GM18951 (cell line): ENCODE results near the gene TBC1D9.
A peak's percentile ranks its signal among the peaks of the same experiment; 100 is the strongest.
"Not testable (repeated sequence)": the region's sequence is repeated elsewhere in the genome, so short reads cannot be mapped to it uniquely, and the experiment has no call there.

Experiments used
- POLR2A ChIP-seq: IDR thresholded peaks from 4 replicates; pipeline ENCODE4 v1.6.1; 2011; ENCODE audit warnings: mild to moderate bottlenecking; ENCODE audit not compliant: insufficient read length, insufficient read depth; ENCODE audit errors: extremely low read depth
- in situ Hi-C: fragments of 300-500 bp; cut with MboI; formaldehyde crosslinking; loops from one replicate; pipeline ENCODE4 v1.12.0; 2022; ENCODE audit warnings: low sequenced_read_pairs, mixed read lengths, inconsistent platforms; ENCODE audit not compliant: unreplicated experiment

Gene TBC1D9

DNA sequence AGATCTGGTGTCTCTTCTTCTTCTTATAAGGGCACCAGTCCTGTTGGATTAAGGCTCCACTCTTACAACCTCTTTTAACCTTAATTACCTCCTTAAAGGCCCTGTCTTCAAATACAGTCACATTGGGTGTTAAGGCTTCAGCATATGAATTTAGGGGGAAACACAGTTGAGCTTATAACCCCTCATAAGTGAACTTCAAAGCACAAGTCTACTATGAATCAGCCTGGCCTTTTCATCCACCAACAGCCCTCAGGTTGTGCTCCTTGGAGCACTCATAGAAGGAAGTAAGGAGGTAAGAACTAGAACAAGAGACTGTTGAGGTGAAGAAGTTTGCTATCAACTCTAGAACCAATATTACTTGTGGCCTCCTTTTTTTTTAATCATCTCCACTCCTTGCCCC lies 18.8 kb upstream of the TBC1D9 start:
- in situ Hi-C loops, result no loop called here

GRCh38 chr4:140774510-140774909 lies 18.3 kb upstream of the TBC1D9 start:
- in situ Hi-C loops, result no loop called here

More for the DNA sequence above, 18.8 kb upstream of the TBC1D9 start:
- TF ChIP-seq POLR2A, result no peak

DNA sequence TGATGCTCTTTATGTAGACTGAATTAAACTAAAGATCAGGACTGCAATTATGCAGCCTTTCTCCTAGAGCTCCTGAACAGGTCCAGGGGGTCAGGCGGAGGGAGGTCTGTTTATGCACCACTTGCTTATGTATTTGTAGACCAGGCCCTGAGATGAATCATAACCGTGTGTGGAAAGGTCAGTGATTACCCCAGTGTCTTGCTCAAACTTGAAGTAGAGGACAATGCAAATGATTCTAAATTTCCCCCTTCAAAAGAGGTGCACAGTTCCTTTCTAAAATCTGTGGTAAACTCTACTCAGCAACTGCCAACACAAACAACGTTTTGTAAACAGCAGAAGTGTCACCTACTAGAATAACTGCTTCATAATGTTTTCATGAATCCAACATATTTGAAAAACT lies 13.0 kb upstream of the TBC1D9 start:
- in situ Hi-C loops, result no loop called here
- TF ChIP-seq POLR2A, result no peak

More at GRCh38 chr4:140774510-140774909, 18.3 kb upstream of the TBC1D9 start:
- TF ChIP-seq POLR2A, result no peak

GRCh38 chr4:140764785-140765392 lies 8.7 kb upstream of the TBC1D9 start:
- TF ChIP-seq POLR2A, result no peak
- in situ Hi-C loops, result no loop called here

DNA sequence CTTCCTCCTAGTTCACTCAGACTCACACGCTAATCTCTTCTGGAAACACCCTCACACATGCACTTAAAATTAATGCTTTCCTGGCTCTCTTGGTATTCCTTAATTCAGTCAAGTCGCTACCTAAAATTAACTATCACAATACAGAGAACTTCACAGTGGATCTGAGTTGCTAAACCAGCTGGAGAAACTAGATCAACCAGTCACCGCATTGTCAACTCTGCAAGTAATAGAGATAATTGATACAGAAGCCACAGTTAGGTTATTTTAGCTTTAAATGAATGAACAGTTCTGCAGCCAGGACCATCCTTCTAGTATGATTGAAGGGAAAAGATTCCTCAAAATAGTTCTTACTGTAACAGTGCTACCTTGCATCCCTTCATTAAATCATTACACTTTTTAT lies 6.0 kb upstream of the TBC1D9 start:
- no peak for TF ChIP-seq POLR2A
- in situ Hi-C loops, result no loop called here

DNA sequence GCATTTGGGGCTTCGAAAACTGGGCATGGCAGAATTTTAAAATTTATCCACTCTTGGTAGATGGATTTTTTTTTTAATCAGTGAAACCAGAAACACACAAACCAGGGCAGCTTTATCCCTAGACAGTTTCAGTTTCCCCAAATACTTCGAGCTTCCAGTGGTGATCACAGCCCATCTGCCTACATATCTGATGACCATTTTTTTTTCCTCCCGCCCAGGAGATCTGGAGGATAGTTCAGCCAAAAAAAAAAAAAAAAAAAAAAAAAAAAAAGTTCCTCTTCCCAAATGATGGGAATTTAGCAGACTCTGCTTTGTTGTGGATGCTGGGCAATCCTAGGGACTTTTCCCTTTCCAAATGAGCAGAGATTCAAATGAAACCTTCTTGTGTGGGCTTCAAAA lies 1.0 kb upstream of the TBC1D9 start:
- in situ Hi-C loops, result no loop called here
- TF ChIP-seq POLR2A, result no peak

DNA sequence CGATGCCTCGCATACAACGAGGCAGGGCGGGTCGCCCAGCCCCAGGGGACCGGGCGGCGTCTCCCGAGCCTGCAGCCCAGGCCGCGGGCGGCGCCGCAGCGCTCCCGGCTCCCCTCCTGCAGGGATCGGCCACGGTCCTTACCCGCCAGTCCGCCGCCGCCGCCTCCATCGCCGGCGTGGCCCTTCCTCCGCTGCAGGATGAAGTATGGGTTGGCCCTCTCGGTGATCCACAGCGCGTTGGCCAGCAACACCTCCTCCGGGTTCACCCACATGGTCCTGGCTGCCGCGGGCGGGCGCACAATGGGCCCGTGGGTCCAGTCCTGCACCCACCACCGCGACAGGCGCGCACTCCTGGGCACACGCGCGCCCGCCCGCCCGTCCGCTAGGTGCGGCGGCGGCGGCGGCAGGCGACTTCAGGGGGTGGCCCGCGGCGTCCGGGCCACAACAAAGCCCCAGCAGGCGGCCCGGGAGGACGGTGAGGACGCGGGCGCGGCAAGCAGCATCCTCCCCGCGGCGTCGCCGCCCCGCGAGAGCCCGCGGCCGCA lies 339 bp downstream of the TBC1D9 start:
- in situ Hi-C loops, result no loop called here
- peak; percentile 30 for TF ChIP-seq POLR2A

- in situ Hi-C loops, result no loop called here
- TF ChIP-seq POLR2A, result no peak
Measured at GRCh38 chr4:140754918-140755773, 1.0 kb downstream of the TBC1D9 start.

DNA sequence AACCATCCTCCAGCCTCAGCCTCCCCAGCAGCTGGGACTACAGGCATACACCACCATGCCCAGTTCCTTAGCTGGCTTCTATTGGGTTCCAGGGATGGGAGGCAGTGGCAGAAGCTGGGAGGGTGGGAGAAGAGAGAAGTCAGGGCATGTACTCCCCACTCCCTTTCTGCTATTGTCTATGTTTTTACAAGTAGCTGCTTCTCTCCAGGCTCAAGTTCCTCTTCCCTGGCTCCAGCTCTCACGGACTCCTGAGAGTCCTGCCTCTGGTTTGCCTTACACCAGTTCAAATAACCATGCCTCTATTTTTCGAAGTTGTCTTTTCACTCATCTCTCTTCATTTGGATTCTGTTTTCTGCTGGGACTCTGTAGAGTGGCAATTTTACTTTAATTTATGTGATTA lies 2.9 kb downstream of the TBC1D9 start:
- no peak for TF ChIP-seq POLR2A
- in situ Hi-C loops, result no loop called here

GRCh38 chr4:140752291-140753068 lies 3.7 kb downstream of the TBC1D9 start:
- in situ Hi-C loops, result no loop called here
- no peak for TF ChIP-seq POLR2A

- in situ Hi-C loops, result no loop called here
- TF ChIP-seq POLR2A, result no peak
Measured at GRCh38 chr4:140750470-140750869, 5.7 kb downstream of the TBC1D9 start.

DNA sequence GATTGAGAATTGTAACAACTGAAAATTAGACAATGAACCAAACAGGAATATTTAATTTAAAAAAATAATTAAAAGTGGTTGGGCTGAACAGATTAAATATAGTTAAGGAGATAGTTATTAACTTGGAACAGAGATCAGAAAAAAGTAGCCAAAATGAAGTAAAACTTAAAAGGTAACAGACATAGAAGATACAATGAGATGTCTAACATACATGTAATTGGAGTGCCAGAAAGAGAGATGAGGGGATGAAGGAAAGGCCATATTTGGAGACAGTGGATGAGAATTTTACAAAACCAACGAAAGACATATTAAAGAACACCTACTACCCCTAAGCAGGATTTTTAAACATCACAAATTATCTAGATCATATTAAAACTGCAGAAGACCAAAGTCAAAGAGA lies 8.0 kb downstream of the TBC1D9 start:
- in situ Hi-C loops, result no loop called here
- no peak for TF ChIP-seq POLR2A

DNA sequence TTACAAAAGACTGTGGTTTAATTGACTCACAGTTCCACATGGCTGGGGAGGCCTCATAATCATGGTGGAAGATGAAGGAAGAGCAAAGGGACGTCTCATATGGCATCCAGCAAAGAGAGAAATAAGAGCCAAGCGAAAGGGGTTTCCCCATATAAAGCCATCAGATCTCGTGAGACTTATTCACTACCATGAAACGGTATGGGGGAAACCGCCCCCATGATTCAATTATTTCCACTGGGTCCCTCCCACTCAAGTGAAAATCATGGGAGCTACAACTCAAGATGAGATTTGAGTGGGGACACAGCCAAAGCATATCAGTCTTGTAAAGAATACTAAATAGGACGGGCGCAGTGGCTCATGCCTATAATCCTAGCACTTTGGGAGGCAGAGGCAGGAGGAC lies 9.6 kb downstream of the TBC1D9 start:
- in situ Hi-C loops, result not testable (repeated sequence)
